SK-N-SH (cell line): ENCODE data around the gene RASA3. TPM values are rescaled to one million over a fixed set of nuclear protein-coding genes. Genes with fewer than 3 reads are reported as not detected.
A peak's percentile ranks its signal among the peaks of the same experiment; 100 is the strongest.

ENCODE experiments used
- CTCF ChIA-PET: fragments of 300-600, 350-600 bp; formaldehyde crosslinking; extraction: SDS; loops from one replicate; lab custom pipeline; 2021; lab: Yijun Ruan, JAX
- POLR2A ChIA-PET: fragments of 350-600 bp; sonication (Branson Sonifier 250); formaldehyde crosslinking; extraction: SDS; loops from one replicate; lab custom pipeline; 2020; ENCODE audit warnings: antibody characterized with exemption, inconsistent platforms; lab: Yijun Ruan, JAX
- DNase-seq: peaks from one replicate; pipeline ENCODE4 v3.0.0; 2012
- H2AFZ ChIP-seq: fragments of 200-600 bp; sonication (generic); 2 replicates; pipeline ENCODE4 v1.8.1; 2016; ENCODE audit warnings: antibody characterized with exemption, mild to moderate bottlenecking, low read depth
- H3F3A ChIP-seq: fragments of 200-600 bp; sonication (generic); replicated peaks from 2 replicates; pipeline ENCODE3; 2016; ENCODE audit warnings: antibody characterized with exemption, mild to moderate bottlenecking; ENCODE audit not compliant: insufficient read depth
- H3K27ac ChIP-seq, 2 experiments: fragments of 200-500 bp in 1 of 2; fragments of 200-600 bp in 1 of 2; sonication (Bioruptor generic) in 1 of 2; sonication (generic), shearing (Covaris generic) in 1 of 2; 2 replicates each; pipeline versions ENCODE4 v1.5.1 to v1.6.1; 2014 to 2016; ENCODE audit warnings: low read depth in 2 of 2, inconsistent platforms in 1 of 2, low read length in 1 of 2, mild to moderate bottlenecking in 1 of 2, mixed read lengths in 1 of 2
- H3K27me3 ChIP-seq: fragments of 200-600 bp; sonication (generic), shearing (Covaris generic); 2 replicates; pipeline ENCODE4 v1.6.1; 2016; ENCODE audit warnings: mixed run types; ENCODE audit not compliant: insufficient read depth
- H3K36me3 ChIP-seq, 2 experiments: fragments of 200-500 bp in 1 of 2; fragments of 200-600 bp in 1 of 2; sonication (Bioruptor generic) in 1 of 2; sonication (generic) in 1 of 2; replicated peaks in 1 of 2; 2 replicates each; pipeline versions ENCODE3 to v1.5.1; 2014 to 2016; ENCODE audit warnings: low read length in 1 of 2, mild to moderate bottlenecking in 1 of 2; ENCODE audit not compliant: insufficient read depth in 2 of 2, control insufficient read depth in 1 of 2
- H3K4me1 ChIP-seq, 2 experiments: fragments of 200-500 bp in 1 of 2; fragments of 200-600 bp in 1 of 2; sonication (Bioruptor generic) in 1 of 2; sonication (generic), shearing (Covaris generic) in 1 of 2; 2 replicates each; pipeline versions ENCODE4 v1.5.1 to v1.6.1; 2014 to 2016; ENCODE audit warnings: low read depth in 1 of 2, low read length in 1 of 2, mixed run types in 1 of 2; ENCODE audit not compliant: insufficient read depth in 2 of 2, control insufficient read depth in 1 of 2
- H3K4me2 ChIP-seq: fragments of 200-600 bp; sonication (generic), shearing (Covaris generic); 2 replicates; pipeline ENCODE4 v1.6.1; 2017; ENCODE audit warnings: mixed run types
- H3K4me3 ChIP-seq, 2 experiments: fragments of 200-500 bp in 1 of 2; fragments of 200-600 bp in 1 of 2; sonication (Bioruptor generic) in 1 of 2; sonication (generic), shearing (Covaris generic) in 1 of 2; 2 replicates each; pipeline versions ENCODE4 v1.5.1 to v1.8.1; 2014 to 2016; ENCODE audit warnings: low read depth in 2 of 2, inconsistent platforms in 1 of 2, low read length in 1 of 2, mild to moderate bottlenecking in 1 of 2, mixed read lengths in 1 of 2, moderate library complexity in 1 of 2
- H3K79me2 ChIP-seq: fragments of 200-600 bp; sonication (generic); 2 replicates; pipeline ENCODE4 v1.8.1; 2017; ENCODE audit warnings: mild to moderate bottlenecking; ENCODE audit not compliant: insufficient read depth
- H3K9ac ChIP-seq: fragments of 200-600 bp; sonication (generic); 2 replicates; pipeline ENCODE4 v1.6.1; 2017; ENCODE audit warnings: mixed run types
- H3K9me2 ChIP-seq: fragments of 200-600 bp; sonication (generic); 2 replicates; pipeline ENCODE4 v1.6.1; 2017; ENCODE audit warnings: mixed run types
- H3K9me3 ChIP-seq: fragments of 200-600 bp; sonication (generic); 2 replicates; pipeline ENCODE4 v1.6.1; 2017; ENCODE audit warnings: mixed run types, mild to moderate bottlenecking, moderate library complexity
- H4K20me1 ChIP-seq: fragments of 200-600 bp; sonication (generic); 2 replicates; pipeline ENCODE4 v1.6.1; 2017; ENCODE audit warnings: mild to moderate bottlenecking, mixed run types; ENCODE audit not compliant: insufficient read depth
- CHD2 ChIP-seq: fragments of 150-350 bp; IDR thresholded peaks from 2 replicates; pipeline ENCODE4 v1.6.1; 2018; ENCODE audit warnings: low read length; ENCODE audit not compliant: partially characterized antibody
- ELF1 ChIP-seq: IDR thresholded peaks from 2 replicates; pipeline ENCODE4 v1.4.0; 2012
- EP300 ChIP-seq, 2 experiments: IDR thresholded peaks; 2 replicates each; pipeline versions ENCODE4 v1.4.0 to v1.6.1; 2012; ENCODE audit warnings: borderline replicate concordance in 1 of 2, low read depth in 1 of 2, low read length in 1 of 2
- GATA2 ChIP-seq: sonication (generic); formaldehyde crosslinking; IDR thresholded peaks from 2 replicates; pipeline ENCODE4 v1.5.0; 2020; ENCODE audit warnings: mild to moderate bottlenecking, missing genetic modification reagents
- JUND ChIP-seq: IDR thresholded peaks from 2 replicates; pipeline ENCODE4 v1.4.0; 2012
- MXI1 ChIP-seq: IDR thresholded peaks from 2 replicates; pipeline ENCODE4 v1.6.1; 2012; ENCODE audit warnings: mild to moderate bottlenecking, low read depth, low read length, improper control_type of control experiment
- NFIC ChIP-seq: IDR thresholded peaks from 2 replicates; pipeline ENCODE4 v1.4.0; 2012; ENCODE audit warnings: borderline replicate concordance
- NRF1 ChIP-seq: IDR thresholded peaks from 2 replicates; pipeline ENCODE4 v1.6.1; 2012; ENCODE audit warnings: low read depth, mild to moderate bottlenecking, low read length
- RXRA ChIP-seq: IDR thresholded peaks from 2 replicates; pipeline ENCODE4 v1.4.0; 2012; ENCODE audit warnings: low read depth, mild to moderate bottlenecking, borderline replicate concordance
- SIN3A ChIP-seq: IDR thresholded peaks from 2 replicates; pipeline ENCODE4 v1.6.1; 2012; ENCODE audit warnings: low read depth, mild to moderate bottlenecking, low read length, moderate library complexity, borderline replicate concordance
- SMC3 ChIP-seq: IDR thresholded peaks from 2 replicates; pipeline ENCODE4 v1.6.1; 2012; ENCODE audit warnings: low read depth, low read length, improper control_type of control experiment
- TCF12 ChIP-seq: IDR thresholded peaks from 2 replicates; pipeline ENCODE4 v1.4.0; 2012
- YY1 ChIP-seq: IDR thresholded peaks from 2 replicates; pipeline ENCODE4 v1.4.0; 2012; ENCODE audit warnings: low read depth, mild to moderate bottlenecking
- WGBS: methylation state at CpG from one replicate; pipeline ENCODE4 v1.1.6; 2017; ENCODE audit warnings: low lambda C conversion rate; 5-methylcytosine and 5-hydroxymethylcytosine counted together
- polyA plus RNA-seq, 3 experiments: library from polyadenylated mRNA; depleted of rRNA; stranded (reverse); fragments of >200 nt; gene quantifications; 2 replicates each; pipeline ENCODE4 v1.2.3, GENCODE V29; 2012
- TF ChIP-seq, protein P1 (sequence below): IDR thresholded peaks from 2 replicates; pipeline ENCODE4 v1.4.0; 2012; ENCODE audit warnings: low read depth
- TF ChIP-seq, protein P2 (sequence below): IDR thresholded peaks from 2 replicates; pipeline ENCODE4 v1.4.0; 2012; ENCODE audit warnings: low read depth, borderline replicate concordance
- TF ChIP-seq, protein P3 (sequence below): IDR thresholded peaks from 2 replicates; pipeline ENCODE4 v1.6.1; 2012; ENCODE audit warnings: mild to moderate bottlenecking, low read depth, low read length, moderate library complexity
- TF ChIP-seq, protein P4 (sequence below): fragments of 200-600 bp; sonication (generic); IDR thresholded peaks from 2 replicates; pipeline ENCODE4 v1.6.1; 2017; ENCODE audit warnings: antibody characterized with exemption, mild to moderate bottlenecking, moderate library complexity
- TF ChIP-seq, protein P5 (sequence below): IDR thresholded peaks from 2 replicates; pipeline ENCODE4; 2012

The RASA3 gene
- polyA plus RNA-seq, 1 of the 3 experiments (the other 2 are of a cell fraction), result 25.1 TPM

DNA sequence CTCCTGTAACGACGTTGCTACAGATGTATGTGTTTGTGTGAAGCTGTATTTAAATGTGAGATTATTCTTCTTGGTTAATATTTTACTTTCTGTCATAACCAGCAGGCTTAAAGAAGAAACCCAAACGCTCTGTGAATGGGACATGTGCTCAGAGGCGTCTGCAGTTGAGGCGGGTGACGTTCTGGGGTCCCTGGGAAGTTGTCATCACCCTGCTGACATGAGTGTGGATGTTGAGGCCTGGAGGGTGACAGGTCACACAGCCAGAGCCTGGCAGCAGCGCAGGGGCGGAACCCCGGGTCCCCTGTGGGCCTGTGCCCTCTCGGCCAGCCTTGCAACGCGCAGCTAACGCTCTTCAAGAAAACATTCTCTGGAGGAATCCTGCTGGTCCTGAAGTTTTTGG lies 16.6 kb downstream of the RASA3 start:
- Histone ChIP-seq H3K27ac (peak overlapping the region; percentile 34 to 80; a peak in 2 of 4 replicates), H3K9me2 (no peaks in the 10 kb centered on the region), H3K79me2 (peaks cover 65% of the 10 kb centered on the region), H3K4me3 (no peak overlapping the region), H3K4me1 (peaks cover 29 to 45% of the 10 kb centered on the region in 2 experiments), H3F3A (peaks cover 31% of the 10 kb centered on the region), H3K9ac (peak overlapping the region; percentile 34; the same call in 1 of the 2 replicates), H2AFZ (no peak overlapping the region), H3K9me3 (no peaks in the 10 kb centered on the region), H3K36me3 (peaks cover 0 to 3% of the 10 kb centered on the region in 2 experiments), H3K4me2 (peak overlapping the region; percentile 48), H3K27me3 (no peaks in the 10 kb centered on the region), H4K20me1 (no peaks in the 10 kb centered on the region)
- 92% methylated on average over 6 of the region's 13 CpGs for WGBS
- ChIA-PET POLR2A (no interaction called here), CTCF (interaction anchor here (0.7 to 1.3 kb wide), 2 partner anchors 50 to 111 kb away, joined by 3 to 4 read pairs; no protein-coding TSS in a partner anchor)
- no peak for DNase-seq
- TF ChIP-seq SMC3, result no peak
- TF ChIP-seq, protein P1, sequence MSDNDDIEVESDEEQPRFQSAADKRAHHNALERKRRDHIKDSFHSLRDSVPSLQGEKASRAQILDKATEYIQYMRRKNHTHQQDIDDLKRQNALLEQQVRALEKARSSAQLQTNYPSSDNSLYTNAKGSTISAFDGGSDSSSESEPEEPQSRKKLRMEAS, result no peak
- TF ChIP-seq, protein P2, sequence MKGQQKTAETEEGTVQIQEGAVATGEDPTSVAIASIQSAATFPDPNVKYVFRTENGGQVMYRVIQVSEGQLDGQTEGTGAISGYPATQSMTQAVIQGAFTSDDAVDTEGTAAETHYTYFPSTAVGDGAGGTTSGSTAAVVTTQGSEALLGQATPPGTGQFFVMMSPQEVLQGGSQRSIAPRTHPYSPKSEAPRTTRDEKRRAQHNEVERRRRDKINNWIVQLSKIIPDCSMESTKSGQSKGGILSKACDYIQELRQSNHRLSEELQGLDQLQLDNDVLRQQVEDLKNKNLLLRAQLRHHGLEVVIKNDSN, result no peak
- no peak for TF ChIP-seq ELF1
- TF ChIP-seq MXI1, result no peak
- no peak for TF ChIP-seq CHD2
- no peak for TF ChIP-seq NRF1
- TF ChIP-seq, protein P3, sequence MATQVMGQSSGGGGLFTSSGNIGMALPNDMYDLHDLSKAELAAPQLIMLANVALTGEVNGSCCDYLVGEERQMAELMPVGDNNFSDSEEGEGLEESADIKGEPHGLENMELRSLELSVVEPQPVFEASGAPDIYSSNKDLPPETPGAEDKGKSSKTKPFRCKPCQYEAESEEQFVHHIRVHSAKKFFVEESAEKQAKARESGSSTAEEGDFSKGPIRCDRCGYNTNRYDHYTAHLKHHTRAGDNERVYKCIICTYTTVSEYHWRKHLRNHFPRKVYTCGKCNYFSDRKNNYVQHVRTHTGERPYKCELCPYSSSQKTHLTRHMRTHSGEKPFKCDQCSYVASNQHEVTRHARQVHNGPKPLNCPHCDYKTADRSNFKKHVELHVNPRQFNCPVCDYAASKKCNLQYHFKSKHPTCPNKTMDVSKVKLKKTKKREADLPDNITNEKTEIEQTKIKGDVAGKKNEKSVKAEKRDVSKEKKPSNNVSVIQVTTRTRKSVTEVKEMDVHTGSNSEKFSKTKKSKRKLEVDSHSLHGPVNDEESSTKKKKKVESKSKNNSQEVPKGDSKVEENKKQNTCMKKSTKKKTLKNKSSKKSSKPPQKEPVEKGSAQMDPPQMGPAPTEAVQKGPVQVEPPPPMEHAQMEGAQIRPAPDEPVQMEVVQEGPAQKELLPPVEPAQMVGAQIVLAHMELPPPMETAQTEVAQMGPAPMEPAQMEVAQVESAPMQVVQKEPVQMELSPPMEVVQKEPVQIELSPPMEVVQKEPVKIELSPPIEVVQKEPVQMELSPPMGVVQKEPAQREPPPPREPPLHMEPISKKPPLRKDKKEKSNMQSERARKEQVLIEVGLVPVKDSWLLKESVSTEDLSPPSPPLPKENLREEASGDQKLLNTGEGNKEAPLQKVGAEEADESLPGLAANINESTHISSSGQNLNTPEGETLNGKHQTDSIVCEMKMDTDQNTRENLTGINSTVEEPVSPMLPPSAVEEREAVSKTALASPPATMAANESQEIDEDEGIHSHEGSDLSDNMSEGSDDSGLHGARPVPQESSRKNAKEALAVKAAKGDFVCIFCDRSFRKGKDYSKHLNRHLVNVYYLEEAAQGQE, result no peak
- TF ChIP-seq RXRA, result no peak
- TF ChIP-seq SIN3A, result no peak
- TF ChIP-seq EP300 (IDR thresholded peaks at IDR 0.05; ENCODE audit: borderline replicate concordance in 1 of 2, low read depth in 1 of 2, low read length in 1 of 2), result no peak

DNA sequence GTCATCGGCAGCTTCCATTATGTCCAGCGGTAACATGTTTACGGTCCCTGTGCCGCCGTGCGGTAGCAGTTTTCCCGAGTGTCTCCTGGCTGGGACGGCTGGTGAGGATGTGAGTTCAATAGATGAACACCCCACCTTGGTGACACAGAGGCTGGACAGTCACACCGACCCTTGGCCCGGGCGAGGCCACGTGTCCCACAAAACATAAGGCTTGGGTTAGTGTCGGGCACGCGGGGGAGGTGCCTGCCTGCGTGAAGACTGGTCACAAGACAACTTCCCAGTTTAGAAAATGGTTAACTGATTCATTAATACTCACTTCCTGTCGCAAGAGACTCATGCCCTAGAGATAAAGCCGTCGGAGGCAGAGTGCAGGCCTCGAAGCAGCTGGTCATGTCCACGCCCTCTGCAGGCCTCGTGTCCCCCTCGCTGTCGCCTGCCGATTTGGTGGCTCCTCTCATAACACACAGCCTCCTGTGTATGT lies 17.2 kb downstream of the RASA3 start:
- Histone ChIP-seq H3K4me1 (peaks cover 29 to 46% of the 10 kb centered on the region in 2 experiments), H3K4me3 (no peak overlapping the region), H3K9me2 (no peaks in the 10 kb centered on the region), H3K9me3 (no peaks in the 10 kb centered on the region), H3K4me2 (peak overlapping the region; percentile 48), H3K79me2 (peaks cover 67% of the 10 kb centered on the region), H4K20me1 (no peaks in the 10 kb centered on the region), H3K27me3 (no peaks in the 10 kb centered on the region), H3K9ac (peak overlapping the region; percentile 34; the same call in 1 of the 2 replicates), H3F3A (peaks cover 27% of the 10 kb centered on the region), H3K27ac (peak overlapping the region; percentile 34 to 80; a peak in 3 of 4 replicates), H2AFZ (no peak overlapping the region), H3K36me3 (peaks cover 0 to 3% of the 10 kb centered on the region in 2 experiments)
- POLR2A ChIA-PET, result no interaction called here
- TF ChIP-seq JUND (no peak; the same call in 1 of the 2 replicates), EP300 (IDR thresholded peaks at IDR 0.05; ENCODE audit: borderline replicate concordance in 1 of 2, low read depth in 1 of 2, low read length in 1 of 2) (no peak; a peak in 1 of 4 replicates), TCF12 (peak; percentile 67; the same call in 1 of the 2 replicates), ELF1 (no peak), GATA2 (CRISPR knock-in tag) (no peak), SMC3 (no peak), YY1 (no peak), RXRA (no peak; the same call in 1 of the 2 replicates), NFIC (no peak), SIN3A (no peak), MXI1 (no peak), NRF1 (no peak)
- TF ChIP-seq, protein P4, sequence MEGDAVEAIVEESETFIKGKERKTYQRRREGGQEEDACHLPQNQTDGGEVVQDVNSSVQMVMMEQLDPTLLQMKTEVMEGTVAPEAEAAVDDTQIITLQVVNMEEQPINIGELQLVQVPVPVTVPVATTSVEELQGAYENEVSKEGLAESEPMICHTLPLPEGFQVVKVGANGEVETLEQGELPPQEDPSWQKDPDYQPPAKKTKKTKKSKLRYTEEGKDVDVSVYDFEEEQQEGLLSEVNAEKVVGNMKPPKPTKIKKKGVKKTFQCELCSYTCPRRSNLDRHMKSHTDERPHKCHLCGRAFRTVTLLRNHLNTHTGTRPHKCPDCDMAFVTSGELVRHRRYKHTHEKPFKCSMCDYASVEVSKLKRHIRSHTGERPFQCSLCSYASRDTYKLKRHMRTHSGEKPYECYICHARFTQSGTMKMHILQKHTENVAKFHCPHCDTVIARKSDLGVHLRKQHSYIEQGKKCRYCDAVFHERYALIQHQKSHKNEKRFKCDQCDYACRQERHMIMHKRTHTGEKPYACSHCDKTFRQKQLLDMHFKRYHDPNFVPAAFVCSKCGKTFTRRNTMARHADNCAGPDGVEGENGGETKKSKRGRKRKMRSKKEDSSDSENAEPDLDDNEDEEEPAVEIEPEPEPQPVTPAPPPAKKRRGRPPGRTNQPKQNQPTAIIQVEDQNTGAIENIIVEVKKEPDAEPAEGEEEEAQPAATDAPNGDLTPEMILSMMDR, result peak; percentile 33
- TF ChIP-seq, protein P5, sequence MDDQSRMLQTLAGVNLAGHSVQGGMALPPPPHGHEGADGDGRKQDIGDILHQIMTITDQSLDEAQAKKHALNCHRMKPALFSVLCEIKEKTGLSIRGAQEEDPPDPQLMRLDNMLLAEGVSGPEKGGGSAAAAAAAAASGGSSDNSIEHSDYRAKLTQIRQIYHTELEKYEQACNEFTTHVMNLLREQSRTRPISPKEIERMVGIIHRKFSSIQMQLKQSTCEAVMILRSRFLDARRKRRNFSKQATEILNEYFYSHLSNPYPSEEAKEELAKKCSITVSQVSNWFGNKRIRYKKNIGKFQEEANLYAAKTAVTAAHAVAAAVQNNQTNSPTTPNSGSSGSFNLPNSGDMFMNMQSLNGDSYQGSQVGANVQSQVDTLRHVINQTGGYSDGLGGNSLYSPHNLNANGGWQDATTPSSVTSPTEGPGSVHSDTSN, result no peak
- TF ChIP-seq, protein P1, result peak; percentile 91
- DNase-seq, result no peak
- CTCF ChIA-PET, result interaction anchor here (0.7 to 1.3 kb wide), 2 partner anchors 49 to 112 kb away, joined by 3 to 4 read pairs; no protein-coding TSS in a partner anchor
- 78% methylated on average over 14 of the region's 25 CpGs for WGBS
